Breast epithelium (tissue), 3 donors: ENCODE measurements around the gene CLASP1.

Experiments used
- POLR2A ChIP-seq: fragments of 450-650 bp; IDR thresholded peaks from one replicate; pipeline ENCODE4 v1.6.1; 2016; ENCODE audit warnings: antibody characterized with exemption, mild to moderate bottlenecking, moderate library complexity
- POLR2AphosphoS5 ChIP-seq, 3 donors: sonication (generic); formaldehyde crosslinking; IDR thresholded peaks; one replicate each; pipeline ENCODE4 v1.6.1; 2017; ENCODE audit warnings: antibody characterized with exemption in 3 of 3
- TF ChIP-seq, protein P1 (sequence below), 3 donors: fragments of 450-650 bp; IDR thresholded peaks; one replicate each; pipeline ENCODE4 v1.5.1; 2016 to 2017; ENCODE audit warnings: antibody characterized with exemption in 3 of 3, mild to moderate bottlenecking in 3 of 3, moderate library complexity in 3 of 3

DNA sequence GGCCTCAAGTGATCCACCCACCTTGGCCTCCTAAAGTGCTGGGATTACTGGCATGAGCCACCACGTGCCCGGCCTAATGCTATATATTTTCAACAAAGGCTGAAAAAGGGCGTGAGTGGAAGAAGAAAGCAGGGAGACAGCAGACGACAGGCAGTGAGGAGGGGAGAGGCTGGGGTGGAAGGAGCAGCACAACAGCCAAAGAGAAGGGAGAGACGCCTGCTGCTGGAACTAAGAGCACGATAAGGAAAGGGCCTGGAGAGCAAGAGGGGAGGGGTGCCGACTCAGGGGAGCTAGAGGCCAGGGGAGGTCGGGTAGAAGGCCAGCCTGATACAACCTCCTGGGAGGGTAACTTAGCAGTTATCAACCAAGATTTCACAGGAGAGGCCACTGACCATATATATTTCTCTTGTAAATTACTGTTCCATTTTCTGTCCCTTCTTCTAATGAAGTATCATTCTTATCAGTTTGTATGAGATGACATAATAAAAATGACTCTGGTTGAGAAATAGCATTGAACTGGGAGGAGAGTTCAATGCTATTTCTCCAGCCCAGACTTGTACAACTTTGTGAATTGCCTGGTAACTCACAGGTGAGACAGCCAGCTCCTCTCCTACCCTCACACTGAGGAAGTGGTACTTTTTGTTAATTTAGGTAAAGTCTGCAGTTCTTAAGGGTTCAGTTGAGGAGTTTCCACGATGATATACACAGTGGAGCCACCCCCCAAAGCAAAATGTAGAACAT lies 124.4 kb downstream of the CLASP1 start:
- TF ChIP-seq POLR2AphosphoS5 (IDR thresholded peaks at IDR 0.05), result no peak
- TF ChIP-seq, protein P1, sequence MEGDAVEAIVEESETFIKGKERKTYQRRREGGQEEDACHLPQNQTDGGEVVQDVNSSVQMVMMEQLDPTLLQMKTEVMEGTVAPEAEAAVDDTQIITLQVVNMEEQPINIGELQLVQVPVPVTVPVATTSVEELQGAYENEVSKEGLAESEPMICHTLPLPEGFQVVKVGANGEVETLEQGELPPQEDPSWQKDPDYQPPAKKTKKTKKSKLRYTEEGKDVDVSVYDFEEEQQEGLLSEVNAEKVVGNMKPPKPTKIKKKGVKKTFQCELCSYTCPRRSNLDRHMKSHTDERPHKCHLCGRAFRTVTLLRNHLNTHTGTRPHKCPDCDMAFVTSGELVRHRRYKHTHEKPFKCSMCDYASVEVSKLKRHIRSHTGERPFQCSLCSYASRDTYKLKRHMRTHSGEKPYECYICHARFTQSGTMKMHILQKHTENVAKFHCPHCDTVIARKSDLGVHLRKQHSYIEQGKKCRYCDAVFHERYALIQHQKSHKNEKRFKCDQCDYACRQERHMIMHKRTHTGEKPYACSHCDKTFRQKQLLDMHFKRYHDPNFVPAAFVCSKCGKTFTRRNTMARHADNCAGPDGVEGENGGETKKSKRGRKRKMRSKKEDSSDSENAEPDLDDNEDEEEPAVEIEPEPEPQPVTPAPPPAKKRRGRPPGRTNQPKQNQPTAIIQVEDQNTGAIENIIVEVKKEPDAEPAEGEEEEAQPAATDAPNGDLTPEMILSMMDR (IDR thresholded peaks at IDR 0.05), result no peak
- no peak for TF ChIP-seq POLR2A
